ENCODE data around the gene PLCH1.

The PLCH1 gene

GRCh38 chr3:155607761-155608160 lies 137.1 kb downstream of the PLCH1 start:
- DNase-seq (ENCODE audit: low read depth): no peak

DNA sequence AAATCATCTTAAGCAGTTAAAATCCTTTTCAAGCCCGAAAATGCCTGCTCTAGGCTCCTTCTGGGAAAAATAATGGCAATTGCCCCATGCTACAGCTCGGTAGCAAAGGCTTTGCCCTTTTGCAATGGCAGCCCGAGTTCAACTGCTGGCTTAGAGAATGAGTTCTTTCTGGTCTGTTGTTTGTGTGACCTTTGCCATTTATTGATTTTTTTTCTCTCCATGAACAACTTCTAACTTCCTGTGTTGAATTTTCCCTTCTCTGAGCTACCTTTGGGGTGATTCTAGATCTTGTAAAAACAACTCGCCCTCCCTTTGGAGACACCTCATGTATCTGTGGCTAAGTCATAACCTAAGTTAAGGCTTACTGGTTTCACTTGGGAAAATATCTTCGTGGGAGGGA lies 139.3 kb downstream of the PLCH1 start:
- no peak for DNase-seq (ENCODE audit: low read depth)

GRCh38 chr3:155604967-155605366 lies 139.9 kb downstream of the PLCH1 start:
- DNase-seq (ENCODE audit: low read depth): no peak

DNA sequence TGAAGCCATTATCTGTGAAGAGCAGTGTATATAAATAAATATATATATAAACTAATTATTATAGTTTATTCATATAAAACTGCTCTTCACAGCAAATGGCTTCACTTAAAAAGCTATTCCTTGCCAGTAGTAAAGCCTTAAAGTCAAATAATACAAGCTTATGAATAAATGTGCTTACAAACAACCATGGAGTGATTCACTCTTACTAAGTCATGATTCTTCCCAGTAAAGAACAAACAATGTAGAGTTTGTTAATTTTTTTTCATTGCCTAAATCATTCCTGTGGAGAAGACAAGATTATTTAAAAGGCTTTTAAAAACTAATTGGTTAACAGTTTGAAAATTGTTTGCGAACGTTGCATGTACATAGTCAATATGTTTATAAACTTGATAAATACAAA lies 140.7 kb downstream of the PLCH1 start:
- no peak for DNase-seq (ENCODE audit: low read depth)

- DNase-seq (ENCODE audit: low read depth): no peak
Observed at GRCh38 chr3:155603302-155603701, 141.6 kb downstream of the PLCH1 start.

DNA sequence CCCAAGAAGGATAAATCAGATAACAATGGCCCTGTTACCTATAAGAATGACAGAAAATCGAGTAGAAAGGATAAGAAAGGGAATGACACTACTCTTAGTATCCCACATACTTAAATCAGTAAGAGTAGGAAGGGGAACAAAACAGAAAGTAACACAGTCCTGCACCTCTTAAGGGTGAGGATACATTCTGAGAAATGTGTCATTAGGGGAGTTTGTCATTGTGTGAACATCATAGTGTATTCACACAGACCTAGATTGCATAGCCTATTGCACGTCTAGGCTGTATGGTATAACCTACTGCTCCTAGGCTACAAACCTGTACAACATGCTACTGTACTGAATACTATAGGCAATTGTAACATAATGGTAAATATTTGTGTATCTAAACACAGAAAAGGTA lies 142.6 kb downstream of the PLCH1 start:
- no peak for DNase-seq (ENCODE audit: low read depth)

- DNase-seq (ENCODE audit: low read depth): no peak
Observed at GRCh38 chr3:155598671-155599070, 146.2 kb downstream of the PLCH1 start.

DNA sequence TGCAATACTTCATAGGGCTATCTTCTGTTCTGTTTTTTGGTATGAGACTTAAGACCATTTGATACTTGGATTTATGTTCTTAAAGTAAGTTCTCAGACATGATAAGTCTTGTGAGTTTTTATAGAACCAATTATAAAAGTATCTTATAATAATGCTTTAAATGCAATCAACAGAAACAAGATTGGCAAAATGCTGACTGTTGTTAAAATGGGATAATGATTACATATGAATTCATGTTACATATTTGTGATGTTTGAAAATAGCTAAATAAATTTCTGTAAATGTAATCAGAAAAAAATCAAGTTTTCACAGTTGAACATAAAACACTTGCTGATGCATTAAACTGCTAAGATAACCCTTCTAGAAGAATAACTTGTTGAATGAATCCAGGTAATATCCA lies 148.3 kb downstream of the PLCH1 start:
- DNase-seq (ENCODE audit: low read depth): no peak

DNA sequence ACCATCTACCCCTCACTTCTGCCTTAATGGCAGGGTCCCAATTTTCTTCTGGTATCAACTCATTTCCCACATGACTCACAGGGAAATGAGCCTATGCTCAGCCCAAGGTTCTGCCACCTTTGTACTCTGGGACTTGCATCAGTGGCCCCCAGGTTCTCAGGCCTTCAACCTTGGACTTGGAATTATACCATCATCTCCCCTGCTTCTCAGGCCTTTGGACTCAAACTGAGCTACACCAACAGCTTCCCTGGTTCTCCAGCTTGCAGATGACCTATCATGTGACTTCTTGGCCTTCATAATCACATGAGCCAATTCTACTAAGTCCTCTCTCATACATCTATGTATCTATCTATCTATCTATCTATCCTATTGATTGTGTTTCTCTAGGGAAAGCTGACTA lies 149.5 kb downstream of the PLCH1 start:
- no peak for DNase-seq (ENCODE audit: low read depth)

DNA sequence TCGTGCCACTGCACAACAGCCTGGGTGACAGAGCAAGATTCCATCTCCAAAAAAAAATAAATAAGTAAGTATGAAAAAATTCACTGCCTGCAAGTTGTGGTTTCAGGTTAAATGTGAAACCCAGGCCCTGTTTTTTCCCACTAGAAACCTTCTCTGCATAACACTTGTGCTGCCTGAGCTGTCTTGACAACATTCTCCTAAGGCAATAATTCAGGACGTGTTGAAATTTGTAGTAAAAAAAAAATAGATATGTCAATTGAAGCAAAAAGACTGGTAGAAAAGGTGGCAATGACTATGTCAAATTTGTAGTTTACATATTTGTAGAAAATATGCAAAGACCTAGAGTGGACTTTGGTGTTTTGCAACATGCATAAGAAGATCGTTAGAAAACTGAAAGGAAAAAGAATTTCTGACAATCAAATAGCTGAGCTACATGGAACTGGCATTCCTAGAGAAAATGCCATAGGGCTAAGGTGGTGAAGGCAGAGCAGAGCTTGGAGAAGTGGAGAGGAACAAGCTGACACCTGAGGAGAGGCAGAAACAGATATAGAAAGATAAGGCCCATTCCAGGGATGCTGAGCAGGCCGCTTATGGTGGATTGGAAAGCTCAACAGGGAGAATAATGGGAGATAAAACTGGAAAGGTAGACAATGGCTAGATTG lies 150.2 kb downstream of the PLCH1 start:
- no peak for DNase-seq (ENCODE audit: low read depth)

DNA sequence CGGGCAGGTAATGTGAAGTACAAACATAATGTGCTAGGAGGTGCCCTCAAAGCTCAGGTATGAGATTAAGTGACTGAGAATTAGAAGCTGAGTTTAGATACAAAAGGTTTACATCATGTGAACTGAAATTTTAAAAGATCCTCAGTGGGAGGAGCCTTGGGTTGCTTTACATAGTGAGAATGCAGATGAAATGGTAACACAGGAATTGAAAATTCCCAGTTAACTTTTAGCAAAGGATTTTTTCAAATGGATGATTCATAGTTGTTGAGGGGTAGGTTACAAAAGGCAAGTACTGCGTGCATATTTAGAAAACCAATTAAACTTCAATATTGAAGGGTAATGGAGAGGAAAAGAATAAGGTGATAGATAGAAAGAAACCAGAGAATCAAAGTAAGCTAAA lies 157.3 kb downstream of the PLCH1 start:
- DNase-seq (ENCODE audit: low read depth): no peak

- DNase-seq (ENCODE audit: low read depth): no peak
Observed at GRCh38 chr3:155585384-155585783, 159.5 kb downstream of the PLCH1 start.

DNA sequence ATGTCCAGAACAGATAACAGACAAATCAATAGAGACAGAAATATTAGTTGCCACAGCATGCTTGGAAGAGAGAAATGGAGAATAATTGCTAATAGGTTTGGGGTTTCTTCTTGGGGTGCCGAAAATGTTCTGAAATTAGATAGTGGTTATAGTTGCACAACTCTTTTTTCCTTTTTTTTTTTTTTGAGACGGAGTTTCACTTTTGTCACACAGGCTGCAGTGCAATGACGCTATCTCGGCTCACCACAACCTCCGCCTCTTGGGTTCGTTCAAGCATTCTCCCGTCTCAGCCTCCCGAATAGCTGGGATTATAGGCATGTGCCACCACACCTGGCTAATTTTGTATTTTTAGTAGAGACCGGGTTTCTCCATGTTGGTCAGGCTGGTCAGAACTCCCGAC lies 163.3 kb downstream of the PLCH1 start:
- DNase-seq (ENCODE audit: low read depth): no peak

DNA sequence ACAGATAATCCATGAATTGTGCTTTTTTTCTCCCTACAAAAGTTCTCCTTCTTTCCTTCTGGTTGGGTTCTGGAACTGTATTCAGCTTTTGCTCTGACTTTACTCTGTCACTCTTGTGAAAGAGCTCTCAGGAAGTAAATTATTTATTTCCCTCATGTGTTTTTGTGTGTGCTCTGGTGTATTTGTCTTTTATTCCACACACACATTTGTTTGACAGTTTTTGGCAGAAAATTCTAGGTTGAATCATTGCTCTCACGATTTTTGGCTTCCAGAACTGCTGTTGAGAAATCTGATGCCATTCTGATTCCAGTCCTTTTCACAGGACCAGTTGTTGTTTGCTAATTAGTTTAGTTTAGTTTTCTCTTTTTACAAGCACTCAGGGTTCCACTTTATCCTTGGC lies 172.8 kb downstream of the PLCH1 start:
- DNase-seq (ENCODE audit: low read depth): no peak

DNA sequence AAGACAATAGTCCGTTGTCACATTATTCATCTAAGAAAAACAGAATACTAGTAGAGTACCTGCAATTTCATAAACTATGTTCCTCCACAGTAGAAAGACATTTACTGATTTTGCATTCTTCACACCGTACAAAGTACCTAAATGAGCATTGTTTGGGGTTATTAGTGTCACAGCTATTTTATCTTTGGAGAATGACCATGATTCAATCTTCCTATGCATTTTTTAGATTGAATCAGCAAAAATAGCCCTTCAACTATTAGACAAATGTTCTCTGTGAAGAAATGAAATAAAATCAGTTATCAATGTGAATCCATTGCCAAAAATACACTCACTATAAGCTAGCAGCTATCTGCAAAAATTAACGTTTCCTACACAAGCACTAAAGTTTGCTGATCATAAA lies 176.6 kb downstream of the PLCH1 start:
- no peak for DNase-seq (ENCODE audit: low read depth)

DNA sequence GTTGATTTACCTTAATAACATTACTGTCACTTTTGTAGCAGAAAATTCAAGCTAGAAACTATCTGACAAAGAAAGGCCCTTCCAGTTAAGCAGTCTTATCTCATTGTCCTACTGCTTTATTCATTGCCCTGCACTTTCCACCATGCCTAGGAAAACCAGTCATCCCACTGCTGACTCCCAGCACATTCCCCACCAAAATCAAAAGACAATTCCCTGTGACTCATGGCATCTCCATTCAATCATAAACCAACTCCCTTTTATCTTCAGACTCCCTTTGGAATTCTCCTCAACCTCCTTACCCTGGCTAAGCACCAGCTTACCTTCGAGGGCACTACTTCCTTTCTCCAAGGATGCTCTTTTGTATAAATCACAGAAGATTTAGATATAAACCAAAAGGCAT lies 184.3 kb downstream of the PLCH1 start:
- no peak for DNase-seq (ENCODE audit: low read depth)

DNA sequence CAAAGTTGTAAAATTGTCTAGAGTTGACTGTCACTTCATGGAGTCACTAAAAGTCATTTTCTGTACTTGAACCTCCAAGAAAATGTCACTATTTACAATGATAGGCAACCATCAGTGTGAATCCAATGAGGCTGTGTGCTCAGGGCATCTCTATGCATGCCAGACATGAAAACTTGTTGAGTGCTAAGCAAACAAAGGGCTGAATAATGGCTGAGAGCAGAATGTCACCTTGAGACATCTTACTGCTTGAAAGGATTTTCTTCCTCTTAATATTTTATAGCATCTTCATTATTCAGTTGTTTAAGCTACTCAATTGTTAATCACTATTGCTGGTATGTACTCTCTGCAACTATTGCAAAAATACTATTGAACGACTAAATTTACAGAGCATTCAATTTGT lies 184.7 kb downstream of the PLCH1 start:
- DNase-seq (ENCODE audit: low read depth): no peak

- no peak for DNase-seq (ENCODE audit: low read depth)
Observed at GRCh38 chr3:155556531-155556930, 188.3 kb downstream of the PLCH1 start.

- no peak for DNase-seq (ENCODE audit: low read depth)
Observed at GRCh38 chr3:155555479-155556060, 189.3 kb downstream of the PLCH1 start.

DNA sequence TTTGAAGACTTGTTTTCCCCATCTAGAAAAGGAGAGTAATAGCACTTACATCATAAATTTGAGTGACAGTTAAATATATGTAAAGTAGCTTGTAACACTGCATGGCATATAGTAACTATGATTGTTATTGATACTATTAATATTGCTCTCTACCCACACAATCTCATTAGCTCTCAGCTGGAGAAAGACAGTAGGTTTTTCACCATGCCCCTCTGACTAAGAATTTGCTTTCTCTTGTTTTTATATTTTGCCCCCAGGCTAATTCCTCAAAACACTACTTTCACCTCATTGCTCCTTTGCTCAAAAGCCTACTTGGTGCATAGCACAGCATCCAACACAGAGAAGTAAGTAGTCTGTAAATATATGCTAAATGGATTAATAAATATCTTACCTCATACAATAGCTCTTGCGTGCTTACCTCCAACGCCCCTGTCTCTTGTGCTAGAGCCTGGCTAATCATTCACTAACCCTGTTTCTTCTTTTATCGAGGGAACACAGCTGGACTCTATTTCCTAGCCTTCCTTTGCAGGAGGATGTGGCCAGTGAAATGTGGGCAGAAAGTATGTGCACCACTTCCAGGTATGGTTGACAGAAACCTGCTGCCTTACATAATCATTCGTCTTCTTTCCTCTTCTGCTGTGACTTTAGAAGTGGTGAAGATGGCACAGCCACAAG lies 190.0 kb downstream of the PLCH1 start:
- DNase-seq (ENCODE audit: low read depth): no peak

- DNase-seq (ENCODE audit: low read depth): no peak
Observed at GRCh38 chr3:155553780-155554179, 191.1 kb downstream of the PLCH1 start.

- DNase-seq (ENCODE audit: low read depth): no peak
Observed at GRCh38 chr3:155553326-155553725, 191.5 kb downstream of the PLCH1 start.

- no peak for DNase-seq (ENCODE audit: low read depth)
Observed at GRCh38 chr3:155550391-155550790, 194.5 kb downstream of the PLCH1 start.

- no peak for DNase-seq (ENCODE audit: low read depth)
Observed at GRCh38 chr3:155549087-155549486, 195.8 kb downstream of the PLCH1 start.
